WTC11 (cell line): ENCODE results near the gene DEDD2. TPM values are rescaled to one million over a fixed set of nuclear protein-coding genes. Genes with fewer than 3 reads are reported as not detected.
"Not testable (repeated sequence)": the region's sequence is repeated elsewhere in the genome, so short reads cannot be mapped to it uniquely, and the experiment has no call there.

Source experiments
- ATAC-seq: fragments of 200-7000 bp; cut with Tn5 transposase; 2 replicates; pipeline ENCODE4 v1.10.0; 2021; ENCODE audit warnings: mild to moderate bottlenecking, moderate library complexity
- CTCF ChIA-PET: fragments of 300-600 bp; sonication (Branson Sonifier 250); formaldehyde crosslinking; loops from one replicate; lab custom pipeline; 2021; ENCODE audit warnings: antibody characterized with exemption; lab: Charles Lee
- POLR2A ChIA-PET: fragments of 350-600 bp; sonication (Branson Sonifier 250); formaldehyde crosslinking; loops from one replicate; lab custom pipeline; 2021; ENCODE audit warnings: antibody characterized with exemption; lab: Charles Lee
- DNase-seq: peaks from one replicate; pipeline ENCODE4 v3.0.0; 2021; ENCODE audit warnings: low spot score
- H3K27ac Mint-ChIP-seq: 2 replicates; pipeline ENCODE4 v1.8.0; 2021; ENCODE audit warnings: mixed read lengths
- H3K27me3 Mint-ChIP-seq: 2 replicates; pipeline ENCODE4 v1.8.0; 2021; ENCODE audit warnings: low read depth, mild to moderate bottlenecking, moderate library complexity, mixed read lengths
- H3K36me3 Mint-ChIP-seq: 2 replicates; pipeline ENCODE4 v1.8.0; 2021; ENCODE audit warnings: mixed read lengths
- H3K4me1 Mint-ChIP-seq: 2 replicates; pipeline ENCODE4 v1.8.0; 2022; ENCODE audit warnings: mixed read lengths
- H3K4me3 Mint-ChIP-seq: 2 replicates; pipeline ENCODE4 v1.8.0; 2021; ENCODE audit warnings: mild to moderate bottlenecking, moderate library complexity, mixed read lengths
- H3K9me3 Mint-ChIP-seq: 2 replicates; pipeline ENCODE4 v1.8.0; 2021; ENCODE audit warnings: mixed read lengths
- AR ChIP-seq: fragments of 250-450 bp; sonication (Bioruptor Pico); IDR thresholded peaks from 2 replicates; pipeline ENCODE4 v1.9.0; 2021; ENCODE audit warnings: mild to moderate bottlenecking
- CREM ChIP-seq: sonication (generic); formaldehyde crosslinking; IDR thresholded peaks from 2 replicates; pipeline ENCODE4 v1.8.1; 2022; ENCODE audit warnings: mild to moderate bottlenecking, missing genetic modification reagents, moderate library complexity
- EMX1 ChIP-seq: fragments of 250-450 bp; sonication (Bioruptor Pico); IDR thresholded peaks from 2 replicates; pipeline ENCODE4 v1.8.0; 2021; ENCODE audit warnings: mild to moderate bottlenecking
- ERG ChIP-seq: fragments of 250-450 bp; sonication (Bioruptor Pico); IDR thresholded peaks from 2 replicates; pipeline ENCODE4 v1.8.0; 2021; ENCODE audit warnings: mild to moderate bottlenecking
- GRHL2 ChIP-seq: fragments of 250-450 bp; sonication (Bioruptor Pico); IDR thresholded peaks from 2 replicates; pipeline ENCODE4 v1.8.0; 2022; ENCODE audit warnings: mild to moderate bottlenecking, moderate library complexity; ENCODE audit not compliant: insufficient replicate concordance, severe bottlenecking
- JUN ChIP-seq: sonication (generic); formaldehyde crosslinking; IDR thresholded peaks from 2 replicates; pipeline ENCODE4 v1.8.0; 2023; ENCODE audit warnings: mild to moderate bottlenecking, missing genetic modification reagents
- MXD4 ChIP-seq: fragments of 250-450 bp; sonication (Bioruptor Pico); IDR thresholded peaks from 2 replicates; pipeline ENCODE4 v1.8.0; 2021; ENCODE audit warnings: mild to moderate bottlenecking, moderate library complexity, borderline replicate concordance
- OVOL2 ChIP-seq: fragments of 250-450 bp; sonication (Bioruptor Pico); IDR thresholded peaks from 2 replicates; pipeline ENCODE4 v1.9.0; 2021; ENCODE audit warnings: mild to moderate bottlenecking, borderline replicate concordance
- PRRX2 ChIP-seq: fragments of 250-450 bp; sonication (Bioruptor Pico); IDR thresholded peaks from 2 replicates; pipeline ENCODE4 v1.8.0; 2021; ENCODE audit warnings: mild to moderate bottlenecking
- SMAD4 ChIP-seq: sonication (generic); formaldehyde crosslinking; IDR thresholded peaks from 2 replicates; pipeline ENCODE4 v1.8.0; 2022; ENCODE audit warnings: mild to moderate bottlenecking, missing genetic modification reagents
- SP1 ChIP-seq: sonication (generic); formaldehyde crosslinking; conservative IDR thresholded peaks from 2 replicates; pipeline ENCODE4 v1.8.1; 2022; ENCODE audit warnings: missing genetic modification reagents
- TEAD4 ChIP-seq: sonication (generic); formaldehyde crosslinking; IDR thresholded peaks from 2 replicates; pipeline ENCODE4 v1.8.0; 2022; ENCODE audit warnings: mild to moderate bottlenecking, missing genetic modification reagents
- ZBTB43 ChIP-seq: sonication (generic); formaldehyde crosslinking; IDR thresholded peaks from 2 replicates; pipeline ENCODE4 v1.8.1; 2023; ENCODE audit warnings: mild to moderate bottlenecking, missing genetic modification reagents
- ZNF121 ChIP-seq: sonication (generic); formaldehyde crosslinking; IDR thresholded peaks from 2 replicates; pipeline ENCODE4 v1.8.0; 2023; ENCODE audit warnings: missing genetic modification reagents
- ZNF281 ChIP-seq: sonication (generic); formaldehyde crosslinking; IDR thresholded peaks from 2 replicates; pipeline ENCODE4 v1.8.0; 2023; ENCODE audit warnings: mild to moderate bottlenecking, missing genetic modification reagents
- ZNF416 ChIP-seq: fragments of 250-450 bp; sonication (Bioruptor Pico); IDR thresholded peaks from 2 replicates; pipeline ENCODE4 v1.9.0; 2021; ENCODE audit warnings: mild to moderate bottlenecking, inconsistent platforms
- ZNF423 ChIP-seq: fragments of 250-450 bp; sonication (Bioruptor Pico); IDR thresholded peaks from 2 replicates; pipeline ENCODE4 v2.1.2; 2022; ENCODE audit warnings: mild to moderate bottlenecking, moderate library complexity
- total RNA-seq: library from RNA; stranded (reverse); gene quantifications from 3 replicates; pipeline ENCODE4 v1.2.3, GENCODE V29; 2021
- TF ChIP-seq, protein P1 (sequence below): sonication (generic); formaldehyde crosslinking; IDR thresholded peaks from 2 replicates; pipeline ENCODE4 v1.8.1; 2022; ENCODE audit warnings: low read depth, missing genetic modification reagents, borderline replicate concordance
- TF ChIP-seq, protein P2 (sequence below): sonication (generic); formaldehyde crosslinking; IDR thresholded peaks from 2 replicates; pipeline ENCODE4 v1.8.1; 2022; ENCODE audit warnings: mild to moderate bottlenecking, moderate library complexity, missing genetic modification reagents
- TF ChIP-seq, protein P3 (sequence below): sonication (generic); formaldehyde crosslinking; IDR thresholded peaks from 2 replicates; pipeline ENCODE4 v1.8.1; 2022; ENCODE audit warnings: mild to moderate bottlenecking, missing genetic modification reagents, moderate library complexity, borderline replicate concordance

Gene DEDD2
- total RNA-seq, 1 experiment from 2014 or later = 37.7 TPM

DNA sequence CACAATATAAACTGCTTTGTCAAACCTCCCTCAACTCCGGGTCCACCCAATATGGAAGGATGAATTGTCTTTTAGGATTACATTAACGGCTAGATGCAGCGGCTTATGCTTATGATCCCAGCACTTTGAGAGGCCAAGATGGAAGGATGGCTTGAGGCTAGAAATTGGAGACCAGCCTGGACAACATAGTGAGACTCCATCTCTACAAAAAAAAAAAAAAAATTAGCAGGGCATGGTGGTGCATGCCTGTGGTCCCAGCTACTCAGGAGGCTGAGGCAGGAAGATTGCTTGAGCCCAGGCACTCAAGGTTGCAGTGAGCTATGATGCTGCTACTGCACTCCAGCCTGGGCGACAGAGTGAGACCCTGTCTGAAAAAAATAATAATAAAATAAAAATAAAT is 48.6 kb upstream of the DEDD2 start:
- DNase-seq, H3K4me3 Mint-ChIP-seq: not testable (repeated sequence)
- CTCF ChIA-PET = interaction anchor here (0.6 kb wide), 1 partner anchor 18 kb away, joined by 4 read pairs; no protein-coding TSS in a partner anchor

GRCh38 chr19:42261763-42262162 is 44.3 kb upstream of the DEDD2 start:
- ATAC-seq = no peak
- DNase-seq = no peak
- TF ChIP-seq, protein P1, sequence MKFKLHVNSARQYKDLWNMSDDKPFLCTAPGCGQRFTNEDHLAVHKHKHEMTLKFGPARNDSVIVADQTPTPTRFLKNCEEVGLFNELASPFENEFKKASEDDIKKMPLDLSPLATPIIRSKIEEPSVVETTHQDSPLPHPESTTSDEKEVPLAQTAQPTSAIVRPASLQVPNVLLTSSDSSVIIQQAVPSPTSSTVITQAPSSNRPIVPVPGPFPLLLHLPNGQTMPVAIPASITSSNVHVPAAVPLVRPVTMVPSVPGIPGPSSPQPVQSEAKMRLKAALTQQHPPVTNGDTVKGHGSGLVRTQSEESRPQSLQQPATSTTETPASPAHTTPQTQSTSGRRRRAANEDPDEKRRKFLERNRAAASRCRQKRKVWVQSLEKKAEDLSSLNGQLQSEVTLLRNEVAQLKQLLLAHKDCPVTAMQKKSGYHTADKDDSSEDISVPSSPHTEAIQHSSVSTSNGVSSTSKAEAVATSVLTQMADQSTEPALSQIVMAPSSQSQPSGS = no peak
- TF ChIP-seq, protein P2, sequence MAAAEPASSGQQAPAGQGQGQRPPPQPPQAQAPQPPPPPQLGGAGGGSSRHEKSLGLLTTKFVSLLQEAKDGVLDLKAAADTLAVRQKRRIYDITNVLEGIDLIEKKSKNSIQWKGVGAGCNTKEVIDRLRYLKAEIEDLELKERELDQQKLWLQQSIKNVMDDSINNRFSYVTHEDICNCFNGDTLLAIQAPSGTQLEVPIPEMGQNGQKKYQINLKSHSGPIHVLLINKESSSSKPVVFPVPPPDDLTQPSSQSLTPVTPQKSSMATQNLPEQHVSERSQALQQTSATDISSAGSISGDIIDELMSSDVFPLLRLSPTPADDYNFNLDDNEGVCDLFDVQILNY (CRISPR knock-in tag) = no peak
- TF ChIP-seq JUN (CRISPR knock-in tag) (no peak), ZNF416 (CRISPR knock-in tag) (no peak), OVOL2 (no peak), ERG (CRISPR knock-in tag) (no peak), GRHL2 (CRISPR knock-in tag) (no peak), ZBTB43 (CRISPR knock-in tag) (no peak), AR (CRISPR knock-in tag) (no peak), ZNF423 (CRISPR knock-in tag) (no peak), CREM (no peak), TEAD4 (CRISPR knock-in tag) (no peak), SMAD4 (CRISPR knock-in tag) (no peak), ZNF281 (CRISPR knock-in tag) (no peak), PRRX2 (CRISPR knock-in tag) (no peak), SP1 (CRISPR knock-in tag) (no peak), EMX1 (CRISPR knock-in tag) (no peak), MXD4 (CRISPR knock-in tag) (no peak)
- TF ChIP-seq, protein P3, sequence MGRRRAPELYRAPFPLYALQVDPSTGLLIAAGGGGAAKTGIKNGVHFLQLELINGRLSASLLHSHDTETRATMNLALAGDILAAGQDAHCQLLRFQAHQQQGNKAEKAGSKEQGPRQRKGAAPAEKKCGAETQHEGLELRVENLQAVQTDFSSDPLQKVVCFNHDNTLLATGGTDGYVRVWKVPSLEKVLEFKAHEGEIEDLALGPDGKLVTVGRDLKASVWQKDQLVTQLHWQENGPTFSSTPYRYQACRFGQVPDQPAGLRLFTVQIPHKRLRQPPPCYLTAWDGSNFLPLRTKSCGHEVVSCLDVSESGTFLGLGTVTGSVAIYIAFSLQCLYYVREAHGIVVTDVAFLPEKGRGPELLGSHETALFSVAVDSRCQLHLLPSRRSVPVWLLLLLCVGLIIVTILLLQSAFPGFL (CRISPR knock-in tag) = no peak
- ChIA-PET POLR2A (no interaction called here), CTCF (interaction anchor here (1.5 kb wide), 1 partner anchor 18 kb away, joined by 4 read pairs; no protein-coding TSS in a partner anchor)
- H3K4me1 Mint-ChIP-seq = peaks cover 1% of the 10 kb centered on the region
- H3K4me3 Mint-ChIP-seq = no peak overlapping the region
- no peak overlapping the region for H3K27ac Mint-ChIP-seq
- peaks cover 44% of the 10 kb centered on the region for H3K27me3 Mint-ChIP-seq
- no peaks in the 10 kb centered on the region for H3K36me3 Mint-ChIP-seq
- H3K9me3 Mint-ChIP-seq = no peaks in the 10 kb centered on the region

More for the DNA sequence above, 48.6 kb upstream of the DEDD2 start:
- POLR2A ChIA-PET = interaction anchor here (1.1 kb wide), 1 partner anchor 13 kb away, joined by 3 read pairs; no protein-coding TSS in a partner anchor
- Mint-ChIP-seq H3K4me1 (peaks cover 20% of the 10 kb centered on the region), H3K27me3 (peaks cover 35% of the 10 kb centered on the region)
- H3K27ac Mint-ChIP-seq, ATAC-seq, H3K9me3 Mint-ChIP-seq, H3K36me3 Mint-ChIP-seq: not testable (repeated sequence)
- TF ChIP-seq ZNF121 (CRISPR knock-in tag) = peak; percentile 3; the same call in 1 of the 2 replicates
